LNCAP (cell line): ENCODE results near the gene LSM3.

ENCODE experiments used
- CTCF ChIP-seq: fragments of 450-650 bp; IDR thresholded peaks from 2 replicates; pipeline ENCODE4 v1.5.1; 2017; ENCODE audit warnings: mild to moderate bottlenecking

The LSM3 gene

GRCh38 chr3:14211621-14212020, 33.0 kb downstream of the LSM3 start:
- TF ChIP-seq CTCF, result no peak

GRCh38 chr3:14212032-14212431, 33.4 kb downstream of the LSM3 start:
- TF ChIP-seq CTCF, result no peak

- TF ChIP-seq CTCF, result no peak
These were observed 34.6 kb downstream of the LSM3 start for GRCh38 chr3:14213066-14213774.

GRCh38 chr3:14214764-14215163, 36.1 kb downstream of the LSM3 start:
- no peak for TF ChIP-seq CTCF

GRCh38 chr3:14216257-14217048, 37.8 kb downstream of the LSM3 start:
- no peak for TF ChIP-seq CTCF

- TF ChIP-seq CTCF, result no peak
These were observed 39.7 kb downstream of the LSM3 start for GRCh38 chr3:14218355-14218754.

GRCh38 chr3:14220933-14221332, 42.3 kb downstream of the LSM3 start:
- TF ChIP-seq CTCF, result no peak
